ENCODE measurements around the gene HOXD9.

- peak; percentile 79 for TF ChIP-seq CTCF (conservative IDR thresholded peaks at IDR 0.05; ENCODE audit: low read length)
- no peak for TF ChIP-seq EZH2phosphoT487 (IDR thresholded peaks at IDR 0.05; ENCODE audit: borderline replicate concordance, low read depth, low read length)
Observed at GRCh38 chr2:176111309-176111663, 11.2 kb upstream of the HOXD9 start.
